Measurements from ENCODE around the gene OOSP3.

DNA sequence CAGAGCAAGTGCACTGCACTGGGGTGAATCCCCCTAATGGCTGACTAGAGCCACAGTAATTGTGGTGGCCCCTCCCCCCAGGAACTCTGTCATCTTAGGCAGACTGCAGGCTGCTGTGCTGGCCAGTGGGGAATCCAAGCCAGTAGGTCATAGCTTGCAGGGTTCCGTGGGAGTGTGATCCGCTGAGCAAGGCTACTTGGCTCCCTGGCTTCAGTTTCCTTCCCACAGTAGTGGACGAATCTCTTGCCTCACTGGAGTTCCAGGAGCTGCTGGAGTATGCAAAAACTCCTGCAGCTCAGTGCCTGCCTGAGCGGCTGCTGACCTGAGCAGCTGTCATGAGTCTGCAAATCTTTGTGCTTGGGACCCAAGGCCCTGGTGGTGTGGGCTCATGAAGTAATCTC is 13.2 kb downstream of the OOSP3 start:
- TF ChIP-seq, protein P1, sequence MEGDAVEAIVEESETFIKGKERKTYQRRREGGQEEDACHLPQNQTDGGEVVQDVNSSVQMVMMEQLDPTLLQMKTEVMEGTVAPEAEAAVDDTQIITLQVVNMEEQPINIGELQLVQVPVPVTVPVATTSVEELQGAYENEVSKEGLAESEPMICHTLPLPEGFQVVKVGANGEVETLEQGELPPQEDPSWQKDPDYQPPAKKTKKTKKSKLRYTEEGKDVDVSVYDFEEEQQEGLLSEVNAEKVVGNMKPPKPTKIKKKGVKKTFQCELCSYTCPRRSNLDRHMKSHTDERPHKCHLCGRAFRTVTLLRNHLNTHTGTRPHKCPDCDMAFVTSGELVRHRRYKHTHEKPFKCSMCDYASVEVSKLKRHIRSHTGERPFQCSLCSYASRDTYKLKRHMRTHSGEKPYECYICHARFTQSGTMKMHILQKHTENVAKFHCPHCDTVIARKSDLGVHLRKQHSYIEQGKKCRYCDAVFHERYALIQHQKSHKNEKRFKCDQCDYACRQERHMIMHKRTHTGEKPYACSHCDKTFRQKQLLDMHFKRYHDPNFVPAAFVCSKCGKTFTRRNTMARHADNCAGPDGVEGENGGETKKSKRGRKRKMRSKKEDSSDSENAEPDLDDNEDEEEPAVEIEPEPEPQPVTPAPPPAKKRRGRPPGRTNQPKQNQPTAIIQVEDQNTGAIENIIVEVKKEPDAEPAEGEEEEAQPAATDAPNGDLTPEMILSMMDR (IDR thresholded peaks at IDR 0.05): no peak
- TF ChIP-seq ZFX (IDR thresholded peaks at IDR 0.05; ENCODE audit: borderline replicate concordance): no peak

All from 22Rv1 (cell line).